SU-DHL-6 (cell line): ENCODE measurements around the gene PRKAR2A.

Experiments
- H2AFZ ChIP-seq: fragments of 200-600 bp; sonication (generic); 2 replicates; pipeline ENCODE4 v1.6.1; 2014; ENCODE audit warnings: low read depth, mild to moderate bottlenecking, moderate library complexity, mixed read lengths, antibody characterized with exemption, low read length; ENCODE audit not compliant: severe bottlenecking
- H3F3A ChIP-seq: fragments of 200-600 bp; shearing (Covaris generic); 2 replicates; pipeline ENCODE4 v1.6.0; 2016; ENCODE audit warnings: antibody characterized with exemption, mild to moderate bottlenecking; ENCODE audit not compliant: insufficient read depth
- H3K27ac ChIP-seq: fragments of 200-600 bp; sonication (generic); 2 replicates; pipeline ENCODE4 v1.5.1; 2016; ENCODE audit warnings: low read depth, mild to moderate bottlenecking, low read length, moderate library complexity, mixed read lengths
- H3K27me3 ChIP-seq: fragments of 200-600 bp; sonication (generic), shearing (Covaris generic); 2 replicates; pipeline ENCODE4 v1.6.0; 2014; ENCODE audit warnings: mild to moderate bottlenecking, low read length
- H3K36me3 ChIP-seq: fragments of 200-600 bp; sonication (generic); 2 replicates; pipeline ENCODE4 v1.6.1; 2014; ENCODE audit warnings: mild to moderate bottlenecking, low read length, mixed read lengths
- H3K4me2 ChIP-seq: fragments of 300-600, 200-600 bp; shearing (Covaris generic), sonication (generic); 2 replicates; pipeline ENCODE4 v1.6.0; 2014; ENCODE audit warnings: low read length, low read depth, mild to moderate bottlenecking; ENCODE audit not compliant: poor library complexity, severe bottlenecking
- H3K4me3 ChIP-seq: fragments of 200-600 bp; sonication (generic); 2 replicates; pipeline ENCODE4 v1.5.1; 2014; ENCODE audit warnings: antibody characterized with exemption, low read length, mild to moderate bottlenecking, mixed read lengths; ENCODE audit not compliant: insufficient read depth, poor library complexity, severe bottlenecking
- H3K79me2 ChIP-seq: fragments of 200-600 bp; sonication (generic); 2 replicates; pipeline ENCODE4 v1.6.1; 2014; ENCODE audit warnings: mild to moderate bottlenecking, low read length, moderate library complexity; ENCODE audit not compliant: insufficient read depth
- H3K9ac ChIP-seq: fragments of 200-600 bp; sonication (generic); 2 replicates; pipeline ENCODE4 v1.7.0; 2014; ENCODE audit warnings: mild to moderate bottlenecking, low read length
- H3K9me2 ChIP-seq: fragments of 200-600 bp; sonication (generic); replicated peaks from 2 replicates; pipeline ENCODE4 v1.6.1; 2014; ENCODE audit warnings: low read length; ENCODE audit not compliant: insufficient read depth
- H3K9me3 ChIP-seq: fragments of 200-600 bp; sonication (generic); 2 replicates; pipeline ENCODE4 v1.6.1; 2014; ENCODE audit warnings: low read length, mixed read lengths; ENCODE audit not compliant: insufficient read depth
- H4K20me1 ChIP-seq: fragments of 200-600 bp; sonication (generic); 2 replicates; pipeline ENCODE4 v1.6.1; 2014; ENCODE audit warnings: low read depth, mild to moderate bottlenecking, antibody characterized with exemption, low read length, moderate library complexity, mixed read lengths
- CTCF ChIP-seq: fragments of 200-600 bp; sonication (generic); IDR thresholded peaks from one replicate; pipeline ENCODE4 v1.5.1; 2017; ENCODE audit warnings: antibody characterized with exemption, mild to moderate bottlenecking, low read length, moderate library complexity; ENCODE audit not compliant: insufficient read depth, poor library complexity, severe bottlenecking
- EZH2phosphoT487 ChIP-seq: fragments of 200-600 bp; sonication (generic), shearing (Covaris generic); conservative IDR thresholded peaks from 2 replicates; pipeline ENCODE4 v1.6.1; 2018; ENCODE audit warnings: mild to moderate bottlenecking, antibody characterized with exemption, low read length, moderate library complexity, mixed read lengths

PRKAR2A gene

DNA sequence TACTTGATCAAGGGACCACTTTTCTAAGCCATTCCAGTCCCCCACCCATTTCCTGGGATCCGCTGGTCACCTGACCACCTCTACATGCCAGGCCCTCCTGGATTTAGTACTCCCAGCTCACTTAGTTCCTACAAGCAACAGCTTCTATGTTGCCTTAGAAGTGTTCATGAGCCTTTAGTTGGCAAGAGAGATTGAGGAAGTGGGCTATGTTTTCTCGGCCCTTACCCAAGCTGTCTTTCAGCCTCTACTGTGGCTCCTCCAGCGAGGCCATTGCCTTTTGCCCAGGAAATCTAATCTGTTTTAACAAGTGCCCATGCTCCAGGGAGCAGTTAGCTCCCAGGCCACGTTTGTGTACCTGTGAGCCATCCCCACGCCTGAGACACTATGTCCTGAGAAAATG is 4.5 kb upstream of the PRKAR2A start:
- Histone ChIP-seq H3F3A (no peaks in the 10 kb centered on the region), H3K4me2 (no peak overlapping the region), H2AFZ (no peak overlapping the region), H3K9me3 (no peaks in the 10 kb centered on the region), H4K20me1 (no peaks in the 10 kb centered on the region), H3K9ac (no peak overlapping the region), H3K27me3 (no peaks in the 10 kb centered on the region), H3K4me3 (no peak overlapping the region), H3K9me2 (no peaks in the 10 kb centered on the region), H3K36me3 (no peaks in the 10 kb centered on the region), H3K27ac (no peak overlapping the region), H3K79me2 (peaks cover 2% of the 10 kb centered on the region; the same call in 1 of the 2 replicates)
- no peak for TF ChIP-seq CTCF
- no peak for TF ChIP-seq EZH2phosphoT487

DNA sequence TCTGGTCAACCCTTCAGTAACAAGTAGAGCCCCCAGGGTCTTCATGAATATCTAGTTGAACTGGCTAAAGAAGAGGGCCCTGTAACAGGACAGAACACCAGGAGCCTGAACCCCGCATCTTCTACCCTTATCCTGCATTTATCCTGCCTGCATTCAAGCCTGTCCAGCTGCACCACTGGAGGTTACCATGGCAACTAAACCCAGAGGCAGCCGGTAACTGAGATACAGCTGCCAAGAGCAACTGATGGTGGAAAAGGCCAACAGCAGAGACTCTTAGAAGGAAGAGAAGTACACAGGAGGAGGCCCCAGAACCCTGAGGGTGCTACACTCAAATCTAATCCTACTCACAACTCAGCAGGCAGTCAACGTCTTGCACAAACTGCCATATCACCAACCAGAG is 3.7 kb upstream of the PRKAR2A start:
- Histone ChIP-seq H3K36me3 (no peaks in the 10 kb centered on the region), H3K27ac (no peak overlapping the region), H3F3A (no peaks in the 10 kb centered on the region), H2AFZ (no peak overlapping the region), H3K9me3 (no peaks in the 10 kb centered on the region), H4K20me1 (no peaks in the 10 kb centered on the region), H3K9me2 (no peaks in the 10 kb centered on the region), H3K4me3 (no peak overlapping the region), H3K27me3 (no peaks in the 10 kb centered on the region), H3K9ac (no peak overlapping the region), H3K4me2 (no peak overlapping the region), H3K79me2 (peaks cover 9% of the 10 kb centered on the region; the same call in 1 of the 2 replicates)
- TF ChIP-seq EZH2phosphoT487 (no peak), CTCF (no peak)

- Histone ChIP-seq H3K79me2 (peaks cover 24% of the 10 kb centered on the region), H3F3A (peaks cover 7% of the 10 kb centered on the region; the same call in 1 of the 2 replicates), H4K20me1 (no peaks in the 10 kb centered on the region), H3K27me3 (no peaks in the 10 kb centered on the region), H3K9ac (peak overlapping the region; percentile 85), H3K4me3 (no peak overlapping the region), H3K4me2 (peak overlapping the region; percentile 77), H3K36me3 (0 out of 2 replicates have a peak, but pooled peaks cover 2% of the 10 kb centered on the region), H3K9me3 (no peaks in the 10 kb centered on the region), H2AFZ (no peak overlapping the region), H3K9me2 (no peaks in the 10 kb centered on the region), H3K27ac (peak overlapping the region; percentile 8; the same call in 1 of the 2 replicates)
- TF ChIP-seq CTCF (no peak), EZH2phosphoT487 (no peak)
Observed at GRCh38 chr3:48848816-48849515, 1.3 kb upstream of the PRKAR2A start.
